Measurements from ENCODE around the gene ATP1B1. TPM values are rescaled to one million over a fixed set of nuclear protein-coding genes. Genes with fewer than 3 reads are reported as not detected.
"Not testable (repeated sequence)": the region's sequence is repeated elsewhere in the genome, so short reads cannot be mapped to it uniquely, and the experiment has no call there.

ATP1B1 gene
- total and polyA plus RNA-seq, 9 of the 15 experiments (the other 6 are each of a cell fraction or from before 2014, with no cell fraction given) = 0.76 to 3.0 (median 1.7) TPM

GRCh38 chr1:169179431-169179830 lies 72.9 kb downstream of the ATP1B1 start:
- H3K9me3 ChIP-seq (replicated peaks; ENCODE audit: control insufficient read depth, insufficient read depth, low read depth, low read length); ATAC-seq; H3K4me1 ChIP-seq (replicated peaks in 1 of 2; ENCODE audit: control insufficient read depth in 2 of 2, insufficient read depth in 2 of 2, low read length in 2 of 2); H4K20me1 ChIP-seq (replicated peaks; ENCODE audit: control insufficient read depth, insufficient read depth, low read length); H3K79me2 ChIP-seq (ENCODE audit: control insufficient read depth, insufficient read depth, low read length); in situ Hi-C loops (cut with MboI); BruUV-seq (replicated peaks); H3K4me2 ChIP-seq (ENCODE audit: insufficient read depth, low read length); H3K27me3 ChIP-seq (ENCODE audit: control insufficient read depth in 2 of 2, insufficient read depth in 2 of 2, low read length in 2 of 2); H3K9me1 ChIP-seq (ENCODE audit: control insufficient read depth, insufficient read depth, low read length); H2AFZ ChIP-seq (ENCODE audit: low read depth, low read length); H3K9ac ChIP-seq (ENCODE audit: insufficient read depth in 1 of 2, low read depth in 2 of 2, low read length in 2 of 2); H3K36me3 ChIP-seq (ENCODE audit: control insufficient read depth, insufficient read depth, low read length); DNase-seq (ENCODE audit: extremely low read depth in 1 of 4, low spot score in 3 of 4); H3K4me3 ChIP-seq; FAIRE-seq; H3K27ac ChIP-seq (ENCODE audit: extremely low read depth, low read depth, low read length); intact Hi-C loops (cut with micrococcal nuclease); CTCF ChIA-PET (ENCODE audit: low intra/inter-chr PET ratio): not testable (repeated sequence)
- peak; percentile 23 for TF ChIP-seq RBM25 (IDR thresholded peaks at IDR 0.05; ENCODE audit: low read depth, low read length, severe bottlenecking)
- TF ChIP-seq ZNF146 (CRISPR knock-in tag; IDR thresholded peaks at IDR 0.05; ENCODE audit: unreplicated experiment) = peak; percentile 54
- POLR2A ChIA-PET = interaction anchor here (1.7 kb wide), 1 partner anchor 10 kb away, joined by 9 read pairs; no protein-coding TSS in a partner anchor
- 30% methylated on average over 3 of the region's 3 CpGs for WGBS (ENCODE audit: insufficient coverage, low coverage, missing lambda C conversion rate)

GRCh38 chr1:169180174-169180573 lies 73.7 kb downstream of the ATP1B1 start:
- Histone ChIP-seq H3K79me2 (ENCODE audit: control insufficient read depth, insufficient read depth, low read length) (no peaks in the 10 kb centered on the region), H3K27ac (ENCODE audit: extremely low read depth, low read depth, low read length) (no peak overlapping the region), H3K36me3 (ENCODE audit: control insufficient read depth, insufficient read depth, low read length) (no peaks in the 10 kb centered on the region), H4K20me1 (replicated peaks; ENCODE audit: control insufficient read depth, insufficient read depth, low read length) (no peaks in the 10 kb centered on the region), H3K9me3 (replicated peaks; ENCODE audit: control insufficient read depth, insufficient read depth, low read depth, low read length) (no peaks in the 10 kb centered on the region), H3K9ac (ENCODE audit: insufficient read depth in 1 of 2, low read depth in 2 of 2, low read length in 2 of 2) (no peak overlapping the region), H3K4me2 (ENCODE audit: insufficient read depth, low read length) (no peak overlapping the region), H3K27me3 (ENCODE audit: control insufficient read depth in 2 of 2, insufficient read depth in 2 of 2, low read length in 2 of 2) (no peaks in the 10 kb centered on the region), H3K4me1 (replicated peaks in 1 of 2; ENCODE audit: control insufficient read depth in 2 of 2, insufficient read depth in 2 of 2, low read length in 2 of 2) (no peaks in the 10 kb centered on the region), H3K9me1 (ENCODE audit: control insufficient read depth, insufficient read depth, low read length) (no peaks in the 10 kb centered on the region), H2AFZ (ENCODE audit: low read depth, low read length) (no peak overlapping the region), H3K4me3 (no peak overlapping the region)
- in situ Hi-C loops (cut with MboI) = no loop called here
- ChIA-PET CTCF (ENCODE audit: low intra/inter-chr PET ratio) (no interaction called here), POLR2A (interaction anchor here (2.3 kb wide), 1 partner anchor 11 kb away, joined by 10 read pairs; no protein-coding TSS in a partner anchor)
- 41% methylated on average over 3 of the region's 3 CpGs for WGBS (ENCODE audit: insufficient coverage, low coverage, missing lambda C conversion rate)
- DNase-seq (ENCODE audit: extremely low read depth in 1 of 4, low spot score in 3 of 4) = no peak
- ATAC-seq = no peak
- intact Hi-C loops (cut with micrococcal nuclease) = no loop called here
- BruUV-seq (replicated peaks) = no TSS peak
- TF ChIP-seq MAFG (tag; conservative IDR thresholded peaks at IDR 0.05) (peak; percentile 78), KDM4B (IDR thresholded peaks at IDR 0.05; ENCODE audit: borderline replicate concordance in 2 of 2, low read depth in 1 of 2) (no peak), ZNF316 (IDR thresholded peaks at IDR 0.05) (peak; percentile 83), MAFK (IDR thresholded peaks at IDR 0.05; ENCODE audit: low read length) (peak; percentile 83), C11orf30 (IDR thresholded peaks at IDR 0.05; ENCODE audit: low read depth) (peak; percentile 76), CGGBP1 (CRISPR knock-in tag; IDR thresholded peaks at IDR 0.05) (no peak), MAFF (IDR thresholded peaks at IDR 0.05; ENCODE audit: low read length) (peak; percentile 78)
- FAIRE-seq = no peak
